BLaER1 treated with 17β-estradiol and CSF1 and Interleukin-3, amounts not matched to agents 10 nM and 100 nM (cell line): Measurements from ENCODE around the gene UBE2H.

Source experiments
- H3K27ac ChIP-seq, 11 experiments: shearing (Covaris generic); formaldehyde crosslinking; 2 replicates each; pipeline ENCODE4 v1.8.1; 2022
- H3K27me3 ChIP-seq, 11 experiments: shearing (Covaris generic); formaldehyde crosslinking; 2 replicates each; pipeline ENCODE4 v1.8.1; 2022
- H3K36me3 ChIP-seq, 11 experiments: shearing (Covaris generic); formaldehyde crosslinking; 2 replicates each; pipeline ENCODE4 v1.8.1; 2022
- H3K4me1 ChIP-seq, 10 experiments: shearing (Covaris generic); formaldehyde crosslinking; 2 replicates each; pipeline ENCODE4 v1.8.1; 2022
- H3K4me2 ChIP-seq, 11 experiments: shearing (Covaris generic); formaldehyde crosslinking; 2 replicates each; pipeline ENCODE4 v1.8.1; 2022
- H3K4me3 ChIP-seq, 10 experiments: shearing (Covaris generic); formaldehyde crosslinking; 2 replicates each; pipeline ENCODE4 v1.8.1; 2022
- H3K9ac ChIP-seq, 11 experiments: shearing (Covaris generic); formaldehyde crosslinking; 2 replicates each; pipeline ENCODE4 v1.8.1; 2022
- H3K9me3 ChIP-seq, 11 experiments: shearing (Covaris generic); formaldehyde crosslinking; replicated peaks in 1 of 11; 2 replicates each; pipeline ENCODE4 v1.8.1; 2022
- H4K20me1 ChIP-seq, 11 experiments: shearing (Covaris generic); formaldehyde crosslinking; 2 replicates each; pipeline ENCODE4 v1.8.1; 2022
- Cebpa-rat ChIP-seq, 11 experiments: shearing (Covaris generic); IDR thresholded peaks; 2 replicates each; pipeline ENCODE4 v1.8.1; 2022

The UBE2H gene

GRCh38 chr7:129832701-129833227 is 120.0 kb downstream of the UBE2H start:
- H3K36me3 ChIP-seq, result peaks cover 32 to 64% (median 45%) of the 10 kb centered on the region in 11 experiments
- no peaks in the 10 kb centered on the region for H3K9me3 ChIP-seq
- H3K27me3 ChIP-seq, result no peaks in the 10 kb centered on the region
- H3K27ac ChIP-seq, result no peak overlapping the region
- TF ChIP-seq Cebpa-rat (IDR thresholded peaks at IDR 0.05), result no peak
- no peak overlapping the region for H3K4me2 ChIP-seq
- peaks cover 9 to 52% (median 17%) of the 10 kb centered on the region in 11 experiments; a peak in 14 of 22 replicates for H4K20me1 ChIP-seq
- H3K4me3 ChIP-seq, result no peak overlapping the region
- no peak overlapping the region for H3K9ac ChIP-seq
- H3K4me1 ChIP-seq, result peaks cover 5 to 20% (median 15%) of the 10 kb centered on the region in 10 experiments; a peak in 17 of 20 replicates

DNA sequence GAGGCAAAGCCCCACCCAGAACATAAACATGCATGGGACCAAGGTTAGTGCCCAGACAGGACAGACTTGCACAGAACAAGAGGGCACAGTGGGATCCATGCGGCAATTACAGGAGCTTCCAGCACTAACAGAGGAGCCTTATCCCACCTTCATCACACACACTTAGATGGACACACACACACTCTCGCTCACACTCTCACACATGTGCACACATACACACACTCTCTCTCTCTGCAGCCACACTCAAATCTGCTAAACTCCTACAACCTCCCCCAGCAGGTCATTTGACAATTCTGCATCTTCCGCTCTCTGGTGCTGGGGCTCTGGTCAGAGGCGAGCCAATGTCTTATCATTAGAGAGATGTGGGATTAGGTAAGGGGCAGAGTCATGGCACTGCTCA is 120.5 kb downstream of the UBE2H start:
- no peak overlapping the region for H3K9ac ChIP-seq
- no peaks in the 10 kb centered on the region for H3K9me3 ChIP-seq
- H4K20me1 ChIP-seq, result peaks cover 9 to 49% (median 17%) of the 10 kb centered on the region in 11 experiments; a peak in 14 of 22 replicates
- H3K36me3 ChIP-seq, result peaks cover 32 to 59% (median 43%) of the 10 kb centered on the region in 11 experiments
- no peak overlapping the region for H3K4me3 ChIP-seq
- H3K27me3 ChIP-seq, result no peaks in the 10 kb centered on the region
- no peak for TF ChIP-seq Cebpa-rat (IDR thresholded peaks at IDR 0.05)
- H3K4me1 ChIP-seq, result peaks cover 5 to 20% (median 15%) of the 10 kb centered on the region in 10 experiments; a peak in 17 of 20 replicates
- H3K4me2 ChIP-seq, result no peak overlapping the region
- no peak overlapping the region for H3K27ac ChIP-seq

DNA sequence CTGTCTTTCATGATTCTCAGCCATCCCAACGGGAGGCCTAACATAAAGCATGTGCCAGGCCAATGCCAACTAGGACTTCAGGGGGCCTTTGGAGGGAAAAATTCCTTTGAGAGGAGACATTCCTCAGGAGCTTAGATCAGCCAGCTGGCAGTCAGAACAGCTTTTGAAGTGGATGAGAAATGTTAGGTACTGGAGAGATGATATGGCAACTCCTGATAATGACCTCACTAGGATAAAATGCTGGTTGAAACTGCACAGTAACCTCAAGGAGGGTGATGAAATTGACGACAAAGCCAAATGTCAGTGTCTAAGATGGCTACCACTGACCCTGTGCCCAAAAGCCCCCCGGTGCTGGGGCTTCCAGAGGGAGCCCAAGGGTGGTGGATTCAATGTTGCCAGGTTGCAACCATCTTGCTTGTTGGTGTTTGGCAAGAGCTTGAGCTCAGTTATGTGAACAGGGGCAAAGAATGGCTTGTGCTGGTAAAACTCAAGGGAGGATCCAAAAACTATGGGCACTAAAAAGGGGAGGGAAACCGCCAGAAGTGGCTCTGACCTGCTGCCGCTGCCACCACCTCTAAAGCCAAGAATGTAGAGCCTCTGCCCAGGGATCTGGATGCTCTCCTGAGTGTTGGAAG is 121.2 kb downstream of the UBE2H start:
- Histone ChIP-seq H3K9ac (no peak overlapping the region), H3K9me3 (no peaks in the 10 kb centered on the region), H3K27ac (no peak overlapping the region), H3K4me2 (no peak overlapping the region), H3K4me1 (peaks cover 6 to 21% (median 18%) of the 10 kb centered on the region in 10 experiments; a peak in 18 of 20 replicates), H4K20me1 (peaks cover 4 to 43% (median 15%) of the 10 kb centered on the region in 11 experiments; a peak in 14 of 22 replicates), H3K4me3 (no peak overlapping the region), H3K27me3 (no peaks in the 10 kb centered on the region), H3K36me3 (peaks cover 28 to 52% (median 36%) of the 10 kb centered on the region in 11 experiments)
- no peak for TF ChIP-seq Cebpa-rat (IDR thresholded peaks at IDR 0.05)

GRCh38 chr7:129830949-129831348 is 121.8 kb downstream of the UBE2H start:
- peaks cover 22 to 46% (median 30%) of the 10 kb centered on the region in 11 experiments for H3K36me3 ChIP-seq
- no peak overlapping the region for H3K4me3 ChIP-seq
- peaks cover 11 to 27% (median 22%) of the 10 kb centered on the region in 10 experiments for H3K4me1 ChIP-seq
- H3K27me3 ChIP-seq, result no peaks in the 10 kb centered on the region
- no peak overlapping the region for H3K4me2 ChIP-seq
- peaks cover 0 to 38% (median 12%) of the 10 kb centered on the region in 11 experiments; a peak in 12 of 22 replicates for H4K20me1 ChIP-seq
- TF ChIP-seq Cebpa-rat (IDR thresholded peaks at IDR 0.05), result no peak
- no peaks in the 10 kb centered on the region for H3K9me3 ChIP-seq
- no peak overlapping the region for H3K9ac ChIP-seq
- H3K27ac ChIP-seq, result no peak overlapping the region

GRCh38 chr7:129829737-129830631 is 122.8 kb downstream of the UBE2H start:
- Histone ChIP-seq H3K27me3 (peaks cover 0 to under 1% (median 0%) of the 10 kb centered on the region in 11 experiments; a peak in 1 of 22 replicates), H3K9ac (peak overlapping the region; percentile 14 to 63 (median 53); a peak in 18 of 22 replicates), H3K4me2 (peak overlapping the region; percentile 32 to 74 (median 56); a peak in 21 of 22 replicates), H3K9me3 (no peaks in the 10 kb centered on the region), H3K4me1 (peaks cover 13 to 27% (median 21%) of the 10 kb centered on the region in 10 experiments), H3K36me3 (peaks cover 14 to 36% (median 22%) of the 10 kb centered on the region in 11 experiments), H3K27ac (peak overlapping the region in 9 of 11 experiments; percentile 47 to 78 (median 72); a peak in 17 of 22 replicates), H3K4me3 (no peak overlapping the region), H4K20me1 (peaks cover 0 to 30% (median 11%) of the 10 kb centered on the region in 11 experiments; a peak in 12 of 22 replicates)
- no peak for TF ChIP-seq Cebpa-rat (IDR thresholded peaks at IDR 0.05)

GRCh38 chr7:129828989-129829736 is 123.6 kb downstream of the UBE2H start:
- peak overlapping the region in 8 of 11 experiments; percentile 14 to 63 (median 59); a peak in 12 of 22 replicates for H3K9ac ChIP-seq
- H3K4me1 ChIP-seq, result peaks cover 15 to 34% (median 28%) of the 10 kb centered on the region in 10 experiments
- no peak overlapping the region for H3K4me3 ChIP-seq
- H3K36me3 ChIP-seq, result peaks cover 5 to 28% (median 14%) of the 10 kb centered on the region in 11 experiments; a peak in 21 of 22 replicates
- peaks cover 0 to 30% (median 11%) of the 10 kb centered on the region in 11 experiments; a peak in 12 of 22 replicates for H4K20me1 ChIP-seq
- TF ChIP-seq Cebpa-rat (IDR thresholded peaks at IDR 0.05), result peak in 3 of 11 experiments; percentile 29 to 65 (median 33); a peak in 2 of 22 replicates
- H3K4me2 ChIP-seq, result peak overlapping the region in 10 of 11 experiments; percentile 32 to 74 (median 56); a peak in 17 of 22 replicates
- peak overlapping the region in 9 of 11 experiments; percentile 47 to 78 (median 72); a peak in 17 of 22 replicates for H3K27ac ChIP-seq
- peaks cover 0 to 9% (median 0%) of the 10 kb centered on the region in 11 experiments; a peak in 4 of 22 replicates for H3K27me3 ChIP-seq
- no peaks in the 10 kb centered on the region for H3K9me3 ChIP-seq

DNA sequence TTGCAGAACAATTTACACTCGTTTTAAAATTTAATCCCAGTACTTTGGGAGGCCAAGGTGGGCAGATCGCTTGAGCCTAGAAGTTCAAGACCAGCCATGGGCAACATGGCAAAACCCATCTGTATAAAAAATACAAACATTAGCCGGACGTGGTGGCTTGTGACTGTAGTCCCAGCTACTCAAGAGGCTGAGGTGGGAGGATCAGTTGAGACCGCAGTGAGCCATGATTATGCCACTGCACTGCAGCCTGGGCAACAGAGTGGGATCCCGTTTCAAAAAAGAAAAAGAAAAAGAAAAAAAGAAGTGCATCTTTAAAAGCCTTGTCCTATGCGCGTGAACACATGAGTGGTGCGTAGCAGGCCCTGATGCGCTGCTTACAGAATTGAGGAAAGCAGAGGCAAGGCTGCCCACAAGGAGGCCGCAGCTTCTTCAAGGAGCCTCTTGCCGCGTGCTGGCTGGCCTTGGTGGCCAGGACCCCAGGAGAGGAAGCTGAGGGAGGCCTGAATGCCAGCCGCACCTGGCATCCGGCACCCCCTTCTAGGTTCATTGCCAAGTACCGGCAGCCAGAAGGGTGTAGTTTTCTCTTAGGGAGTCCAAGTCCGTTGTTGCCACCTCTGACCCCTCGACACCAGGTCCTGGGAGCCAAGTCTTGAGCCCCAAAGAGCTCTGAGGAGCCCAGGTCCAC is 124.5 kb downstream of the UBE2H start:
- no peak overlapping the region for H3K4me3 ChIP-seq
- H3K27ac ChIP-seq, result peak overlapping the region in 3 of 11 experiments; percentile 2 to 75 (median 50); a peak in 5 of 22 replicates
- peaks cover 0 to 28% (median 11%) of the 10 kb centered on the region in 11 experiments; a peak in 12 of 22 replicates for H4K20me1 ChIP-seq
- TF ChIP-seq Cebpa-rat (IDR thresholded peaks at IDR 0.05), result no peak
- H3K9ac ChIP-seq, result no peak overlapping the region; a peak in 2 of 22 replicates
- peaks cover 0 to 19% (median 5%) of the 10 kb centered on the region in 11 experiments; a peak in 12 of 22 replicates for H3K36me3 ChIP-seq
- no peaks in the 10 kb centered on the region for H3K9me3 ChIP-seq
- peaks cover 0 to 10% (median 0%) of the 10 kb centered on the region in 11 experiments; a peak in 4 of 22 replicates for H3K27me3 ChIP-seq
- peaks cover 15 to 34% (median 28%) of the 10 kb centered on the region in 10 experiments for H3K4me1 ChIP-seq
- no peak overlapping the region for H3K4me2 ChIP-seq
